Activated CD4-positive, alpha-beta T cell treated with anti-CD3 and anti-CD28 coated beads for 36 hours (primary cell): ENCODE data around the gene CYP24A1. TPM values are rescaled to one million over a fixed set of nuclear protein-coding genes. Genes with fewer than 3 reads are reported as not detected.

Experiments used
- ATAC-seq: fragments of 200-7000 bp; cut with Tn5 transposase; one replicate; pipeline ENCODE4 v1.10.0; 2021; ENCODE audit warnings: mild to moderate bottlenecking, moderate library complexity
- CTCF ChIA-PET: fragments of 350-600 bp; sonication (Branson Sonifier 250); formaldehyde crosslinking; loops from one replicate; lab custom pipeline; 2021; ENCODE audit warnings: antibody characterized with exemption; lab: Charles Lee
- POLR2A ChIA-PET: fragments of 350-600 bp; sonication (Branson Sonifier 250); formaldehyde crosslinking; loops from one replicate; lab custom pipeline; 2021; ENCODE audit warnings: antibody characterized with exemption, inconsistent platforms; lab: Charles Lee
- DNase-seq: peaks from one replicate; pipeline ENCODE4 v3.0.0-alpha.2; 2020
- H3K27ac Mint-ChIP-seq: one replicate; pipeline ENCODE4 v1.8.0; 2021; ENCODE audit warnings: mixed read lengths
- H3K27me3 Mint-ChIP-seq: one replicate; pipeline ENCODE4 v1.8.0; 2021; ENCODE audit warnings: mixed read lengths
- H3K36me3 Mint-ChIP-seq: one replicate; pipeline ENCODE4 v1.8.0; 2021; ENCODE audit warnings: low read depth, mixed read lengths
- H3K4me1 Mint-ChIP-seq: one replicate; pipeline ENCODE4 v1.8.0; 2021; ENCODE audit warnings: mixed read lengths
- H3K4me3 Mint-ChIP-seq: one replicate; pipeline ENCODE4 v1.8.0; 2021; ENCODE audit warnings: mild to moderate bottlenecking, moderate library complexity, mixed read lengths
- H3K9me3 Mint-ChIP-seq: one replicate; pipeline ENCODE4 v1.8.0; 2021; ENCODE audit warnings: low read depth, mixed read lengths
- intact Hi-C, 2 experiments: fragments of 100-400 bp; cut with DNase I in 1 of 2; cut with micrococcal nuclease in 1 of 2; formaldehyde crosslinking; loops; one replicate each; pipeline versions ENCODE4 v1.14.2 to v1.15.1; 2022 to 2024; cut with DNase I, micrococcal nuclease
- total RNA-seq, 2 experiments: library from RNA; stranded (reverse); gene quantifications; one replicate each; pipeline ENCODE4 v1.2.3, GENCODE V29; 2021

CYP24A1 gene
- total RNA-seq, 2 experiments from 2014 or later, result 0.07 TPM; not detected in 1

- Mint-ChIP-seq H3K4me3 (no peak overlapping the region), H3K9me3 (no peaks in the 10 kb centered on the region), H3K27ac (no peak overlapping the region), H3K27me3 (peaks cover 10% of the 10 kb centered on the region), H3K4me1 (no peaks in the 10 kb centered on the region), H3K36me3 (no peaks in the 10 kb centered on the region)
- intact Hi-C loops, result no loop called here
- ChIA-PET CTCF (interaction anchor here (0.7 to 1.2 kb wide), 3 partner anchors 61 to 98 kb away, joined by 3 to 4 read pairs (median 3); no protein-coding TSS in a partner anchor), POLR2A (no interaction called here)
- ATAC-seq, result no peak
- DNase-seq, result no peak
Observed at GRCh38 chr20:54193817-54194216, 20.0 kb upstream of the CYP24A1 start.

GRCh38 chr20:54190217-54190616, 16.4 kb upstream of the CYP24A1 start:
- ATAC-seq, result no peak
- no peaks in the 10 kb centered on the region for H3K9me3 Mint-ChIP-seq
- H3K27me3 Mint-ChIP-seq, result peaks cover 16% of the 10 kb centered on the region
- H3K4me1 Mint-ChIP-seq, result no peaks in the 10 kb centered on the region
- CTCF ChIA-PET, result interaction anchor here (0.7 kb wide), 1 partner anchor 1380 kb away, joined by 3 read pairs; no protein-coding TSS in a partner anchor
- H3K36me3 Mint-ChIP-seq, result no peaks in the 10 kb centered on the region
- POLR2A ChIA-PET, result interaction anchor here (0.6 kb wide), 1 partner anchor 467 kb away, joined by 3 read pairs; no protein-coding TSS in a partner anchor
- no peak for DNase-seq
- H3K27ac Mint-ChIP-seq, result no peak overlapping the region
- intact Hi-C loops, result no loop called here
- H3K4me3 Mint-ChIP-seq, result no peak overlapping the region

GRCh38 chr20:54189630-54190029, 15.8 kb upstream of the CYP24A1 start:
- H3K4me1 Mint-ChIP-seq, result no peaks in the 10 kb centered on the region
- intact Hi-C loops, result no loop called here
- H3K27me3 Mint-ChIP-seq, result peaks cover 22% of the 10 kb centered on the region
- CTCF ChIA-PET, result interaction anchor here (0.7 kb wide), 1 partner anchor 1379 kb away, joined by 3 read pairs; no protein-coding TSS in a partner anchor
- no peaks in the 10 kb centered on the region for H3K36me3 Mint-ChIP-seq
- H3K9me3 Mint-ChIP-seq, result no peaks in the 10 kb centered on the region
- H3K4me3 Mint-ChIP-seq, result no peak overlapping the region
- no peak overlapping the region for H3K27ac Mint-ChIP-seq
- DNase-seq (no peak), ATAC-seq (no peak)
- POLR2A ChIA-PET, result interaction anchor here (0.6 kb wide), 1 partner anchor 467 kb away, joined by 3 read pairs; no protein-coding TSS in a partner anchor

GRCh38 chr20:54188132-54188849, 14.5 kb upstream of the CYP24A1 start:
- ATAC-seq, result no peak
- Mint-ChIP-seq H3K4me3 (no peak overlapping the region), H3K4me1 (no peaks in the 10 kb centered on the region), H3K27ac (no peak overlapping the region), H3K36me3 (no peaks in the 10 kb centered on the region), H3K27me3 (peaks cover 26% of the 10 kb centered on the region), H3K9me3 (no peaks in the 10 kb centered on the region)
- CTCF ChIA-PET, result interaction anchor here (0.7 to 0.9 kb wide), 2 partner anchors 11 to 84 kb away, joined by 3 read pairs; no protein-coding TSS in a partner anchor
- intact Hi-C loops, result no loop called here
- POLR2A ChIA-PET, result no interaction called here
- DNase-seq, result no peak

- DNase-seq (no peak), ATAC-seq (no peak)
- H3K4me3 Mint-ChIP-seq, result no peak overlapping the region
- H3K4me1 Mint-ChIP-seq, result no peaks in the 10 kb centered on the region
- no peak overlapping the region for H3K27ac Mint-ChIP-seq
- peaks cover 30% of the 10 kb centered on the region for H3K27me3 Mint-ChIP-seq
- no peaks in the 10 kb centered on the region for H3K9me3 Mint-ChIP-seq
- H3K36me3 Mint-ChIP-seq, result no peaks in the 10 kb centered on the region
- intact Hi-C loops, result no loop called here
- POLR2A ChIA-PET, result no interaction called here
- CTCF ChIA-PET, result no interaction called here
Observed at GRCh38 chr20:54184904-54185626, 11.3 kb upstream of the CYP24A1 start.

DNA sequence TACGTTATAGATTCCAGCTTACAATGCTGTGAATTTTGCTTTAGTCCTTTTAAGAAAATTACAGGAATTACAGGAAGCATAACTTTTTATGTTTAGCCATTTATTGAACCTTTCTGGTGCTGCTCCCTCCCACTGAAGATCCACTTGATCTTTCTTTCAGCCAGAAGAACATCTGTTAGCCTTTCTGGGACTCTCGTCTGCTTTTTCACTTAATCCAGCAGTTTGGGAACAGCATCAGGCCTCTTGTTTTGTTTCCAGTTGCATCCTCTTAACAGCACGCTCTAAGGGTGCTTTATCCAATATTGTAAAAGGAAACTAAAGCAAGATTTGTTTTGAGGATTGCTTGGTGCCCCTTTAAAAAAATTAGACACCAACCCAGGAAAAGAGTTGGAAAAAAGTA, 10.3 kb upstream of the CYP24A1 start:
- ATAC-seq (no peak), DNase-seq (no peak)
- intact Hi-C loops, result no loop called here
- CTCF ChIA-PET, result no interaction called here
- Mint-ChIP-seq H3K27ac (no peak overlapping the region), H3K27me3 (peaks cover 30% of the 10 kb centered on the region), H3K9me3 (no peaks in the 10 kb centered on the region), H3K4me1 (no peaks in the 10 kb centered on the region), H3K4me3 (no peak overlapping the region), H3K36me3 (no peaks in the 10 kb centered on the region)
- POLR2A ChIA-PET, result no interaction called here

- CTCF ChIA-PET, result interaction anchor here (1.1 kb wide), 1 partner anchor 78 kb away, joined by 3 read pairs; no protein-coding TSS in a partner anchor
- Mint-ChIP-seq H3K27me3 (peaks cover 36% of the 10 kb centered on the region), H3K4me3 (no peak overlapping the region), H3K36me3 (no peaks in the 10 kb centered on the region), H3K9me3 (no peaks in the 10 kb centered on the region), H3K4me1 (no peaks in the 10 kb centered on the region), H3K27ac (no peak overlapping the region)
- intact Hi-C loops, result no loop called here
- DNase-seq, result no peak
- ATAC-seq, result no peak
- POLR2A ChIA-PET, result interaction anchor here (0.6 kb wide), 1 partner anchor 83 kb away, joined by 3 read pairs; no protein-coding TSS in a partner anchor
Observed at GRCh38 chr20:54180931-54181330, 7.1 kb upstream of the CYP24A1 start.

GRCh38 chr20:54179946-54180345, 6.2 kb upstream of the CYP24A1 start:
- ChIA-PET CTCF (interaction anchor here (1.1 to 1.3 kb wide), 2 partner anchors 19 to 77 kb away, joined by 3 to 4 read pairs; no protein-coding TSS in a partner anchor), POLR2A (no interaction called here)
- no peak overlapping the region for H3K4me3 Mint-ChIP-seq

DNA sequence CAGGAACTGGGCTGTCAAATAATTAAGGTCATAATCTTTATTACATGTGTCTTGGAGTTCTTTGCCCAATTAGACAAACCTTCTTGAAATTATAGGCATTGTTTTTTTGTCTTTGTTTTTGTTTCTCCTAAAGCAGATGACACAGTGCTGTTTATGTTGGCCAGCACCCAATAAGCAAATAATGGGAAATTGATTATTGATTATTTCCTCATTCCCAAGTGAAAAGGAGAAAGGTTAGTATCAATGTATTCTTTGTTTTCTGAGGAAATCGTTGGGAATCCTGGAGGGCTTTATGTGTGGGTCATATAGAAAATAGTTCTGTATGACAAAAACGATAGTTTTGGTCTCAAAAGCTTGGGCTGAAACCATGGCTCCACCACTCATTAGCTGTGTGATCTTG, 4.5 kb upstream of the CYP24A1 start:
- Mint-ChIP-seq H3K36me3 (no peaks in the 10 kb centered on the region), H3K4me3 (no peak overlapping the region), H3K4me1 (peaks cover 13% of the 10 kb centered on the region), H3K27ac (no peak overlapping the region), H3K9me3 (no peaks in the 10 kb centered on the region), H3K27me3 (peaks cover 40% of the 10 kb centered on the region)
- ATAC-seq, result no peak
- CTCF ChIA-PET, result interaction anchor here (1.6 kb wide), 1 partner anchor 22 kb away, joined by 4 read pairs; no protein-coding TSS in a partner anchor
- intact Hi-C loops, result no loop called here
- no peak for DNase-seq
- POLR2A ChIA-PET, result no interaction called here

More at GRCh38 chr20:54179946-54180345, 6.2 kb upstream of the CYP24A1 start:
- H3K9me3 Mint-ChIP-seq, result no peaks in the 10 kb centered on the region
- ATAC-seq (no peak), DNase-seq (no peak)
- no peaks in the 10 kb centered on the region for H3K36me3 Mint-ChIP-seq
- no peaks in the 10 kb centered on the region for H3K4me1 Mint-ChIP-seq
- intact Hi-C loops, result no loop called here
- H3K27ac Mint-ChIP-seq, result no peak overlapping the region
- H3K27me3 Mint-ChIP-seq, result peaks cover 33% of the 10 kb centered on the region

DNA sequence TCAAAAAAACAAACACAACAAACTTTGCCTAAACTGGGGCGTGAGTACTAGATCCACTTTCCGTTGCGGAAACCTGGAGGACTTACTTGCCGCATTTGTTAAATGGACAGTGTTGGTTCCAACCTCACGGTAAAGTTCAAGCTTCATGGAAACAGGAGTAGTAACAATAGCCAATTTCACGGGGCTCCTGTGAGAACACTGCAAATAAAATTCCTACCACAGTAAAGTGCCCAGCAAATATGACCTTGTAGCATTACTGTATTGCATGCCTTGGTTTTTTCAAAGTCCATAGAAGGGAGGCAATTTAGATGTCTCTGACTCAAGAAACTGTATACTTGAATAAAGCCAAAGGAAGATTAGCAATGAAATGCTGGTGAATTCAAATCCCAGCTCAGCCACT, 3.6 kb upstream of the CYP24A1 start:
- ChIA-PET POLR2A (no interaction called here), CTCF (no interaction called here)
- Mint-ChIP-seq H3K27me3 (peaks cover 42% of the 10 kb centered on the region), H3K4me3 (no peak overlapping the region), H3K9me3 (no peaks in the 10 kb centered on the region), H3K36me3 (no peaks in the 10 kb centered on the region), H3K4me1 (peaks cover 18% of the 10 kb centered on the region), H3K27ac (no peak overlapping the region)
- intact Hi-C loops, result no loop called here
- ATAC-seq, result no peak
- DNase-seq, result no peak

GRCh38 chr20:54176610-54177009, 2.8 kb upstream of the CYP24A1 start:
- intact Hi-C loops, result no loop called here
- CTCF ChIA-PET, result no interaction called here
- Mint-ChIP-seq H3K4me1 (peaks cover 18% of the 10 kb centered on the region), H3K27ac (no peak overlapping the region), H3K36me3 (no peaks in the 10 kb centered on the region), H3K27me3 (peaks cover 48% of the 10 kb centered on the region), H3K9me3 (no peaks in the 10 kb centered on the region), H3K4me3 (no peak overlapping the region)
- POLR2A ChIA-PET, result interaction anchor here (0.6 kb wide), 1 partner anchor 1253 kb away, joined by 4 read pairs; no protein-coding TSS in a partner anchor
- no peak for DNase-seq
- ATAC-seq, result no peak
